Panc1 (cell line): ENCODE results near the gene PDE1A.

ENCODE experiments used
- POLR2AphosphoS5 ChIP-seq: IDR thresholded peaks from 2 replicates; pipeline ENCODE4 v1.6.1; 2012; ENCODE audit warnings: mild to moderate bottlenecking, low read depth, low read length, moderate library complexity
- SIN3A ChIP-seq: IDR thresholded peaks from 2 replicates; pipeline ENCODE4 v1.6.1; 2012; ENCODE audit warnings: low read depth, mild to moderate bottlenecking, low read length, moderate library complexity, borderline replicate concordance; ENCODE audit not compliant: insufficient read depth
- TF ChIP-seq, protein P1 (sequence below): fragments of 450-650 bp; IDR thresholded peaks from 2 replicates; pipeline ENCODE4 v1.5.1; 2017; ENCODE audit warnings: mild to moderate bottlenecking

DNA sequence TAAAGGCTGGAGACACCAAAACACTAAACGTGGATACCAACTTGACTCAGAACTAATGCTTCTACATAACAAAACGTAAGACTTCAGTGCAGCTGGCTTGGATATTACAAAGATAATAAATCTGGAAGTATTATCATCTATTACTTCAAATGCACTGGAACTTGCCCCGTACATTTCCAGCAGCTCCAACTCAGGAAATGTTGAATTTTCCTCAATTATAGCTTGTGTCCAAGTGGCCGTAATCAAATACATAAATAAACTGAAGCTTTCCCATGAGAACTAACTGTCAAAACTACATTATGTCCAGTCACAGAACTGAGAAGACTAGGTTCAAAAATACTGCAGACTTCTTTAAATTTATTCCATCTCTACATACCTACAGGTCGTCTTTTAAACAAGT lies 6.2 kb downstream of the PDE1A start:
- TF ChIP-seq, protein P1, sequence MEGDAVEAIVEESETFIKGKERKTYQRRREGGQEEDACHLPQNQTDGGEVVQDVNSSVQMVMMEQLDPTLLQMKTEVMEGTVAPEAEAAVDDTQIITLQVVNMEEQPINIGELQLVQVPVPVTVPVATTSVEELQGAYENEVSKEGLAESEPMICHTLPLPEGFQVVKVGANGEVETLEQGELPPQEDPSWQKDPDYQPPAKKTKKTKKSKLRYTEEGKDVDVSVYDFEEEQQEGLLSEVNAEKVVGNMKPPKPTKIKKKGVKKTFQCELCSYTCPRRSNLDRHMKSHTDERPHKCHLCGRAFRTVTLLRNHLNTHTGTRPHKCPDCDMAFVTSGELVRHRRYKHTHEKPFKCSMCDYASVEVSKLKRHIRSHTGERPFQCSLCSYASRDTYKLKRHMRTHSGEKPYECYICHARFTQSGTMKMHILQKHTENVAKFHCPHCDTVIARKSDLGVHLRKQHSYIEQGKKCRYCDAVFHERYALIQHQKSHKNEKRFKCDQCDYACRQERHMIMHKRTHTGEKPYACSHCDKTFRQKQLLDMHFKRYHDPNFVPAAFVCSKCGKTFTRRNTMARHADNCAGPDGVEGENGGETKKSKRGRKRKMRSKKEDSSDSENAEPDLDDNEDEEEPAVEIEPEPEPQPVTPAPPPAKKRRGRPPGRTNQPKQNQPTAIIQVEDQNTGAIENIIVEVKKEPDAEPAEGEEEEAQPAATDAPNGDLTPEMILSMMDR, result no peak
- TF ChIP-seq SIN3A (no peak), POLR2AphosphoS5 (no peak)
